H9 (cell line): ENCODE measurements around the gene TRAK1. TPM values are rescaled to one million over a fixed set of nuclear protein-coding genes. Genes with fewer than 3 reads are reported as not detected.

Experiments
- DNase-seq: peaks from one replicate; pipeline ENCODE4 v3.0.0-alpha.2; 2017
- H2AFZ ChIP-seq: one replicate; pipeline ENCODE4 v1.6.1; 2013; ENCODE audit warnings: mild to moderate bottlenecking, low read length, control low read depth, moderate library complexity
- H2AK5ac ChIP-seq: 2 replicates; pipeline ENCODE4 v1.6.1; 2013; ENCODE audit warnings: low read length, control low read depth, mixed read lengths; ENCODE audit not compliant: insufficient read length
- H2BK120ac ChIP-seq: one replicate; pipeline ENCODE4 v1.6.1; 2013; ENCODE audit warnings: low read depth, mild to moderate bottlenecking, low read length, control low read depth, inconsistent platforms; ENCODE audit not compliant: poor library complexity, severe bottlenecking
- H2BK12ac ChIP-seq: 2 replicates; pipeline ENCODE4 v1.6.1; 2013; ENCODE audit warnings: low read length, control low read depth, mixed read lengths, low read depth; ENCODE audit not compliant: insufficient read length
- H2BK15ac ChIP-seq: 2 replicates; pipeline ENCODE4 v1.6.1; 2013; ENCODE audit warnings: low read depth, low read length, control low read depth
- H2BK20ac ChIP-seq: one replicate; pipeline ENCODE4 v1.6.1; 2013; ENCODE audit warnings: low read depth, mild to moderate bottlenecking, low read length, control low read depth, inconsistent platforms; ENCODE audit not compliant: poor library complexity, severe bottlenecking
- H2BK5ac ChIP-seq: 2 replicates; pipeline ENCODE4 v1.6.1; 2013; ENCODE audit warnings: low read length, control low read depth, mixed read lengths; ENCODE audit not compliant: insufficient read length
- H3K14ac ChIP-seq: 2 replicates; pipeline ENCODE4 v1.6.1; 2013; ENCODE audit warnings: low read length, control low read depth; ENCODE audit not compliant: insufficient read depth
- H3K18ac ChIP-seq: 2 replicates; pipeline ENCODE4 v1.6.1; 2013; ENCODE audit warnings: low read depth, mild to moderate bottlenecking, mixed read lengths, low read length, control low read depth; ENCODE audit not compliant: insufficient read length
- H3K23ac ChIP-seq: 2 replicates; pipeline ENCODE4 v1.6.1; 2013; ENCODE audit warnings: low read length, control low read depth, mixed read lengths, low read depth; ENCODE audit not compliant: insufficient read length
- H3K23me2 ChIP-seq: 2 replicates; pipeline ENCODE4 v1.6.1; 2013; ENCODE audit warnings: low read depth, mild to moderate bottlenecking, mixed read lengths, low read length, control low read depth; ENCODE audit not compliant: insufficient read length, poor library complexity, severe bottlenecking
- H3K27ac ChIP-seq: 2 replicates; pipeline ENCODE4 v1.5.1; 2013; ENCODE audit warnings: low read length, control low read depth, mixed read lengths, low read depth; ENCODE audit not compliant: insufficient read length
- H3K27me3 ChIP-seq: 2 replicates; pipeline ENCODE4 v1.6.1; 2013; ENCODE audit warnings: low read length, control low read depth, inconsistent platforms; ENCODE audit not compliant: insufficient read depth
- H3K4ac ChIP-seq: 2 replicates; pipeline ENCODE4 v1.6.1; 2013; ENCODE audit warnings: low read depth, mild to moderate bottlenecking, control low read depth, inconsistent platforms, low read length, moderate library complexity
- H3K4me1 ChIP-seq: 2 replicates; pipeline ENCODE4 v1.6.1; 2013; ENCODE audit warnings: low read length, control low read depth, inconsistent platforms; ENCODE audit not compliant: insufficient read depth
- H3K4me2 ChIP-seq: 2 replicates; pipeline ENCODE4 v1.6.1; 2013; ENCODE audit warnings: low read length, control low read depth, mixed read lengths; ENCODE audit not compliant: insufficient read length, insufficient read depth
- H3K56ac ChIP-seq: 2 replicates; pipeline ENCODE4 v1.6.1; 2013; ENCODE audit warnings: low read depth, mild to moderate bottlenecking, mixed read lengths, low read length, control low read depth; ENCODE audit not compliant: insufficient read length
- H3K79me1 ChIP-seq: 2 replicates; pipeline ENCODE4 v1.6.1; 2013; ENCODE audit warnings: low read depth, mild to moderate bottlenecking, moderate library complexity, low read length, control low read depth, inconsistent platforms; ENCODE audit not compliant: insufficient read depth, poor library complexity, severe bottlenecking
- H3K79me2 ChIP-seq: 2 replicates; pipeline ENCODE4 v1.6.1; 2013; ENCODE audit warnings: low read length, control low read depth, inconsistent platforms; ENCODE audit not compliant: insufficient read depth
- H3K9ac ChIP-seq: 2 replicates; pipeline ENCODE4 v1.6.1; 2013; ENCODE audit warnings: low read length, control low read depth, mixed read lengths; ENCODE audit not compliant: insufficient read length; ENCODE audit errors: extremely low read depth
- H3K9me3 ChIP-seq: one replicate; pipeline ENCODE4 v1.6.1; 2013; ENCODE audit warnings: low read depth, low read length, inconsistent platforms; ENCODE audit not compliant: control insufficient read depth
- H3T11ph ChIP-seq: one replicate; pipeline ENCODE4 v1.6.1; 2013; ENCODE audit warnings: mild to moderate bottlenecking, low read length, control low read depth, inconsistent platforms
- H4K20me1 ChIP-seq: one replicate; pipeline ENCODE4 v1.6.1; 2013; ENCODE audit not compliant: control insufficient read depth, insufficient read length, insufficient read depth
- H4K5ac ChIP-seq: 2 replicates; pipeline ENCODE4 v1.6.1; 2013; ENCODE audit warnings: low read depth, mild to moderate bottlenecking, mixed read lengths, low read length, control low read depth; ENCODE audit not compliant: insufficient read length
- H4K8ac ChIP-seq: replicated peaks from 2 replicates; pipeline ENCODE4 v1.6.1; 2013; ENCODE audit warnings: low read length, control low read depth, mixed read lengths, low read depth; ENCODE audit not compliant: insufficient read length
- H4K91ac ChIP-seq: 2 replicates; pipeline ENCODE4 v1.6.1; 2013; ENCODE audit warnings: low read depth, mild to moderate bottlenecking, moderate library complexity, mixed read lengths, low read length, control low read depth; ENCODE audit not compliant: insufficient read length
- H3K27ac Mint-ChIP-seq, 3 experiments: 2 replicates in 2 of 3; 3 replicates in 1 of 3; pipeline ENCODE4 v1.8.0; 2020 to 2021; ENCODE audit warnings: mixed read lengths in 3 of 3, mild to moderate bottlenecking in 1 of 3, moderate library complexity in 1 of 3
- H3K27me3 Mint-ChIP-seq: 2 replicates; pipeline ENCODE4 v1.8.0; 2021; ENCODE audit warnings: low read depth, mild to moderate bottlenecking, moderate library complexity, mixed read lengths
- H3K36me3 Mint-ChIP-seq, 3 experiments: 2 replicates in 2 of 3; 3 replicates in 1 of 3; pipeline ENCODE4 v1.8.0; 2020 to 2021; ENCODE audit warnings: low read depth in 3 of 3, mixed read lengths in 3 of 3; ENCODE audit not compliant: insufficient read depth in 1 of 3
- H3K4me1 Mint-ChIP-seq, 2 experiments: 2 replicates each; pipeline ENCODE4 v1.8.0; 2020; ENCODE audit warnings: mixed read lengths in 2 of 2
- H3K4me3 Mint-ChIP-seq, 2 experiments: 2 replicates in 1 of 2; 3 replicates in 1 of 2; pipeline ENCODE4 v1.8.0; 2020 to 2021; ENCODE audit warnings: mild to moderate bottlenecking in 2 of 2, mixed read lengths in 2 of 2, moderate library complexity in 1 of 2
- H3K9me3 Mint-ChIP-seq, 2 experiments: 2 replicates in 1 of 2; 3 replicates in 1 of 2; pipeline ENCODE4 v1.8.0; 2020; ENCODE audit warnings: mild to moderate bottlenecking in 2 of 2, mixed read lengths in 2 of 2, moderate library complexity in 1 of 2
- WGBS: extraction: QIAGEN DNeasy Blood & Tissue Kit; methylation state at CpG from one replicate; pipeline ENCODE4 v1.1.7; 2013; ENCODE audit warnings: missing lambda C conversion rate, low lambda C conversion rate, mixed read lengths; ENCODE audit not compliant: insufficient read length; ENCODE audit errors: extremely low coverage; 5-methylcytosine and 5-hydroxymethylcytosine counted together
- total RNA-seq: library from RNA; stranded (reverse); gene quantifications from 2 replicates; pipeline ENCODE4 v1.2.1, GENCODE V29; 2021
- TF ChIP-seq, protein P1 (sequence below): fragments of 200-600 bp; sonication (generic); conservative IDR thresholded peaks from 3 replicates; pipeline ENCODE4 v1.8.0; 2021; ENCODE audit warnings: antibody characterized with exemption, mild to moderate bottlenecking

The TRAK1 gene
- total RNA-seq, 1 experiment from 2014 or later, result 34.2 TPM

DNA sequence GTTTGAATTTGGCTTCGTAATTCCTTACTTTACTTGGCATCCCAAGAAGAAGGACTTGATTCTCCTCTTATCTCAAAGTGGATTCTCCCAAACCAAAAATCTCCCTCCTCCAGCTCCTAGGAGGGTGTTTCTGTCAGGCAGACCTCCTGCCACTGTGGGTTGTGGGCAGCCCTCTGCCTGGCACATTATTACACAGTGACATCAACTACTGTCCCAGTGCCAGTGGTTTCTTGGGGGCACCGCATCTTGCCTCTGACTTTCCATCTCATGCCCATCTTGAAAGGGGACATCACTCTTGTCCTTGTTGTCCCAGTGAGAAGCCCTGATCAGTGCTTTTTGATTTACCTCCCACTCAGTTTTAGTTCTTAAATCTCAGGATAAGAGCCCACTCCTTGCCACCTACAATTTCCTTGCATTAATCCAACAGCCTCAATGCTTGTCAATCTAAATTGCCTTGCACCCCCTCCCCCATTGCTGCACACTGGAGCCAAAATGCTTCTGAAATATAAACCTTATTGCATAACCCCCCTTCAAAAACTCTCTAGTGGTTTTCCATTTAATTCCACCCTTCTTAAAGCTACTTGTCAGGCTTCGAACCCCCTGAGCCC, 81.0 kb downstream of the TRAK1 start:
- H3K56ac ChIP-seq, result no peak overlapping the region
- no peak overlapping the region for H3K4me2 ChIP-seq
- H3K27ac ChIP-seq, result no peak overlapping the region
- H3K4me1 ChIP-seq, result no peaks in the 10 kb centered on the region
- no peak overlapping the region for H4K91ac ChIP-seq
- H3K9me3 ChIP-seq, result no peaks in the 10 kb centered on the region
- Mint-ChIP-seq H3K4me1 (peaks cover 0 to 8% of the 10 kb centered on the region in 2 experiments; a peak in 2 of 4 replicates), H3K36me3 (no peaks in the 10 kb centered on the region), H3K27ac (peak overlapping the region in 1 of 3 experiments; percentile 24; a peak in 3 of 7 replicates), H3K4me3 (no peak overlapping the region), H3K27me3 (no peaks in the 10 kb centered on the region), H3K9me3 (no peaks in the 10 kb centered on the region)
- no peak overlapping the region for H3K14ac ChIP-seq
- no peaks in the 10 kb centered on the region for H3K23me2 ChIP-seq
- DNase-seq, result no peak
- no peaks in the 10 kb centered on the region for H4K20me1 ChIP-seq
- no peak overlapping the region for H4K8ac ChIP-seq
- no peak overlapping the region for H3T11ph ChIP-seq
- no peak overlapping the region for H4K5ac ChIP-seq
- no peak overlapping the region for H2BK5ac ChIP-seq
- no CpG with 5 or more reads among the region's 3 CpGs for WGBS
- H2BK15ac ChIP-seq, result no peak overlapping the region
- H2BK120ac ChIP-seq, result no peak overlapping the region
- no peak overlapping the region for H3K4ac ChIP-seq
- no peaks in the 10 kb centered on the region for H3K79me1 ChIP-seq
- H3K18ac ChIP-seq, result no peak overlapping the region
- H3K79me2 ChIP-seq, result 0 out of 2 replicates have a peak, but pooled peaks cover 2% of the 10 kb centered on the region
- H2BK20ac ChIP-seq, result no peak overlapping the region
- H3K23ac ChIP-seq, result no peak overlapping the region
- TF ChIP-seq, protein P1, sequence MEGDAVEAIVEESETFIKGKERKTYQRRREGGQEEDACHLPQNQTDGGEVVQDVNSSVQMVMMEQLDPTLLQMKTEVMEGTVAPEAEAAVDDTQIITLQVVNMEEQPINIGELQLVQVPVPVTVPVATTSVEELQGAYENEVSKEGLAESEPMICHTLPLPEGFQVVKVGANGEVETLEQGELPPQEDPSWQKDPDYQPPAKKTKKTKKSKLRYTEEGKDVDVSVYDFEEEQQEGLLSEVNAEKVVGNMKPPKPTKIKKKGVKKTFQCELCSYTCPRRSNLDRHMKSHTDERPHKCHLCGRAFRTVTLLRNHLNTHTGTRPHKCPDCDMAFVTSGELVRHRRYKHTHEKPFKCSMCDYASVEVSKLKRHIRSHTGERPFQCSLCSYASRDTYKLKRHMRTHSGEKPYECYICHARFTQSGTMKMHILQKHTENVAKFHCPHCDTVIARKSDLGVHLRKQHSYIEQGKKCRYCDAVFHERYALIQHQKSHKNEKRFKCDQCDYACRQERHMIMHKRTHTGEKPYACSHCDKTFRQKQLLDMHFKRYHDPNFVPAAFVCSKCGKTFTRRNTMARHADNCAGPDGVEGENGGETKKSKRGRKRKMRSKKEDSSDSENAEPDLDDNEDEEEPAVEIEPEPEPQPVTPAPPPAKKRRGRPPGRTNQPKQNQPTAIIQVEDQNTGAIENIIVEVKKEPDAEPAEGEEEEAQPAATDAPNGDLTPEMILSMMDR, result no peak
- no peak overlapping the region for H2BK12ac ChIP-seq
- H2AK5ac ChIP-seq, result no peak overlapping the region
- H3K27me3 ChIP-seq, result no peaks in the 10 kb centered on the region
- H3K9ac ChIP-seq, result no peak overlapping the region
- no peak overlapping the region for H2AFZ ChIP-seq
